ENCODE results near the gene NKD1.

NKD1 gene

GRCh38 chr16:50634090-50634489 lies 85.9 kb downstream of the NKD1 start:
- DNase-seq: no peak

- no peak for DNase-seq
Measured at GRCh38 chr16:50634947-50635346, 86.8 kb downstream of the NKD1 start.

GRCh38 chr16:50635505-50636392 lies 87.6 kb downstream of the NKD1 start:
- DNase-seq: no peak

GRCh38 chr16:50636753-50637374 lies 88.7 kb downstream of the NKD1 start:
- DNase-seq: no peak

- no peak for DNase-seq
Measured at GRCh38 chr16:50637716-50638602, 89.8 kb downstream of the NKD1 start.

DNA sequence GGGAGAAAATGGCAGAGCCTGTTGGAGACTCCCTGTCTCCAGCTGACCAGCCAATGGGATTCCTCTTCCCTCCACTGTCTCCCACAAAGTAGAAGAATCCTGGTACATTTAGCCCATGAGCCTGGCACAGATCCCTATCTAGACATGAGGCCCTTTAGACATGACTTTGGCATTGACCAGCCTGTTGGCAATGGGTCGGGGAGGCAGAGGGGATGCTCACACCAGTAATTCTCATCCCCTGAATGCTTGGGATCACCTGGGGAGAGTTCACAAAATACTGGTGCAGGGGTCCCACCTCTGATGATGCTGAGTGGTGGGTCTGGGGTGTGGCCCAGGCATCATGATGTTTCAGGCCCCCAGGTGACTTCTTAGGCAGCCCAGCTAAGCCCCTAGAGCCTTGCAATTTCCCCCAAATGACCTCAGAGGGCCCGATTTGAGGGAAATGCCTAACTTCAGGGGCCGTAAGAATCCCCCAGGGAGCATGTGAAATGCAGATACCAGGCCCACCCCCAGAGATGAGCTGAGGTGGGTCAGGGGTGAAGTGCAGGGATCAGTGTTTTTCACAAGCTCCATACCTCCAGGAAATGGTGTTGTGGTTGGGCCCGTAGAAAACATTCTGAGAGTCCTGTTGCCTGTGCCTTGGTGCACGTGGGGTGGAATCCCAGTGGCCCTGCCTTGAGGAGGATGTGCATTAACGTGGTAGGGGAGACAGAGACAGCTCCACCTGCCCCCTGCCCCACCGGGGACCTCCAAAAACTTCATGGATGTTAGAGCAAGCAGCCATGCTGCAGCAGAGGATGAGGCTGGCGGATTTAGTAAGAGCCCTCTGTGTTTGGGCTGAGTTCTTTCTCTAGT lies 90.8 kb downstream of the NKD1 start:
- no peak for DNase-seq

- no peak for DNase-seq
Measured at GRCh38 chr16:50640391-50640790, 92.2 kb downstream of the NKD1 start.

GRCh38 chr16:50640919-50641817 lies 93.0 kb downstream of the NKD1 start:
- DNase-seq: no peak

DNA sequence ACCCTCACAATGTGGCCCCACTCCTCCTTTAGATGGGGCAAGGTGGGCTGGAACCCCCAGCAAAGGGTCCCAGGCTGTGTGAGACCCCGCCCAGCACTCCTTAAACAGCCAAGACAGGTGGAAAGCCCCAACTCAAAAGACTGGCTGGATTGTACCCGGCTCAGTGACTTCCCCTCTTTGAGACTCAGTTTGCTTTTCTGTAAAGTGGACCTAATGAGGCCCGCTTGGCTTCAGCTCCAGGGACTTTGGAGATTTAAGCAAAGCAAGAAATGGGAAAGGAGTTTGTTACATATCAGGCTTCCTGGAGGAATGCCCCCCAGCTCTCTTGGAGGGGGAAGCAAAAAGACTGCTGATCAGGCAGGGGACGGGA lies 93.6 kb downstream of the NKD1 start:
- DNase-seq: no peak

- no peak for DNase-seq
Measured at GRCh38 chr16:50642349-50642748, 94.2 kb downstream of the NKD1 start.

DNA sequence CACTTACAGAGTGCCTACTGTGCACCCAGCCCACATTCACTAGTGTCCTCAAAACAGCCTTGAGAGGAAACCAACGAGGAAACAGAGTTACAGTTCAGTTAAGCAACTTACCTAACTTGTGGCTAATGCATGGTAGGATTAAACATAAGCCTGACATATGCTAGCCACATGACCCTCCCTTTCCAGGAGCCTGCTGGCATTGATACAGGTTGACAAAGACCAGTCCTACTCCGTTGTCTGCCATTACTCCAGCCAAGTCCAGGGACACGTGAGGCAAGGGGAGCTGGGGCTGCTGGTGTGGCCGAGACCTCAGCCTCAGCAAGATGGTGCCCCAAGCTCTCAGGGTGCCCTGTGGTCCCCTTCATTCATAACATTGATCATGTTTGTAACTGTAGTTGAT lies 95.0 kb downstream of the NKD1 start:
- DNase-seq: no peak

- DNase-seq: no peak
Measured at GRCh38 chr16:50644245-50644644, 96.0 kb downstream of the NKD1 start.

GRCh38 chr16:50644729-50645128 lies 96.5 kb downstream of the NKD1 start:
- peak; percentile 30 for DNase-seq

GRCh38 chr16:50645563-50646220 lies 97.5 kb downstream of the NKD1 start:
- no peak for DNase-seq

DNA sequence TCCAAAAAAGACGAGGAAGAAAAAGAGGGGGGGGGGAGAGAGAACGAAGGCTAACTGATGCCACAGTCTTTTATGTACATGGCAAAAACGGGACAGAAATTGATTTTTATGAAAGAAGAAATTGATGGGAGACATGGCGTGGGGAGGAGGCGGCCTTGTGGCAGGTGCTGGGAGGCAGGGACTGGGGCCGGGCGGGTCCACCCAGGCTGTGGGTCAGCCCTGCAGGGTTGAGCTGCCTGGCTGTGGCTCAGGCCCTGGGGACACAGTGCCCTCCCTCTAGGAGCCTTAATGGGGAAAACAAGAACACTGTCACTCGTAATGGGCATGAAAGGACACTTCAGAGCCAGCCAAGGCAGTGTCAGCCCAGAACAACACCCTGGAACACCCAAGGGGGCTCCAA lies 98.1 kb downstream of the NKD1 start:
- no peak for DNase-seq

DNA sequence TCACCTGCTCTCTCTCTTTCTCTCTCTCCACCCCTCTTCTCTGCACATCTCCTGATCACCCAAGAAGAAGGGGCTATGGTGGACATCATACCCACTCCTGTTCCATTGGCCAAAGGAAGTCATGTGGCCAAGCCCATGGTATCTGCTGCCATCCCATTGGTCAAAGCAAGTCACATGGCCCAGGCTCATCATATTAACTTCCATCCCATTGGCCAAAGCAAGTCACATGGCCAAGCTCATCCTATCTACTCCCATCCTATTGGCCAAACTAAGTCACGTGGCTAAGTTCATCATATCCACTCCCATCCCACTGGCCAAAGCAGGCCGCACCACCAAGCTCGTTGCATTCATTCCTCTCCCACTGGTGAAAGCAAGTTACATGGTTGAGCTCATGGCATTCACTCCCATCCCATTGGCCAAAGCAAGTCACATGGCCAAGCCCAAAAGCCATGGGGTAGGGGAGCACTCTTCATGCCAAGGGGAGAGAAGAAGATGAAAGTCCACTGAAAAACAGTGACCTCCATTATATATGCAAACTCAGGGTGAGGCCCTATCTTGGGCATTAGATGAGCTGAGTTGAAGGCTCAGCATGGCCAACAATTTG lies 103.7 kb downstream of the NKD1 start:
- DNase-seq: no peak

DNA sequence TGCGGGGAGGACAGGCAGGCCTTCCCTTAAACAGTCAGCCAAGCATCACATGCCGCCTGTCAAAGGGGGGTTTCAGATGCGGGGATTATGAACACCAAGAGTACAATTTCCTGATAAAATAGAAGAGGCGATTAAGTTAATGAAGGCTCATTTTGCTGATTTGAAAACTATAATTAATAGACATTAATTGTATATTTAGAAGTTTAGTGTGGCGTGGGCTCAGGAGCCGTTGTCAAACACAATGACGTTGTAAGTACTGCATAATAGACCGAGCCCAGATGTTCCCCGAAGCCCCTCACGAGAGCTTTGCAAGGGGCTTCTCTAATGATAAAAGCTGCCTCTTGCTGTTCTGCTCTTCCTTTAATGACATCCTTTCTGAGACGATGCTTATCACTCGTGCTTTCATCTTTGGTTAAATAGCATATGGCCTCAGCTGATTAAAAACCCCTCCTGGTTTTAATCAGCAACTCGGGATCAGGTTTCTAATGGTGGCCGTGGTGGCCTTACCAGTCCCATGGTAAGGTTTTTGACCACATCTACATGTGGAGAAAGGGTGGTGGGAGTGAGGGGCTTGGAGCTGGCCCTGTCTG lies 104.7 kb downstream of the NKD1 start:
- DNase-seq: no peak

- no peak for DNase-seq
Measured at GRCh38 chr16:50653633-50654519, 105.7 kb downstream of the NKD1 start.

DNA sequence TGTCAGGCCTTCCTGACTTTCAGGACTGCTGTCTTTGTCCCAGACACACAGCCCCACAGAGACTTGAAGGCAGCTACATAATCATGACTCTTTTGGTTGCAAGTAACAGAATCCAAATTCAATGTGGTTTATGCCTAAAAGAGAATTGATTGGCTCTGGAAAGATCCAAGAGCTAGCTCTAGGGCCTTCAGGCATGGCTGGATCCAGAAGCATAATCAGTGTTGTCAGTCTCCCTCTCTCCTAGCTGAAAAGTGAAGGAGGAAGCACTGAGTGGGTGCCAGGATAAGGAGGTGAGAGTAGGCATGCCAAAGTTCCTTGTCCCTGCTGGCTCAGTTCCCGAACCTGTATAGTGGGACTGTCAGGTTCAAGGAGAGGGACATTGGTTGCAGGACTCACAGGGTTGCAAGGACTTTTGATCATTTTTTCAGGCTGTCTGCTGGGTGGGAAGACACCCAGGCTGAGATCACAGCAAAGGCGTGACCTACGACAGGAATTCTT lies 107.4 kb downstream of the NKD1 start:
- DNase-seq: no peak
